K562 (cell line): Measurements from ENCODE around the gene GFOD1. TPM values are rescaled to one million over a fixed set of nuclear protein-coding genes. Genes with fewer than 3 reads are reported as not detected.

ENCODE experiments used
- ATAC-seq: fragments of 200-7000 bp; cut with Tn5 transposase; 3 replicates; pipeline ENCODE4 v1.9.1; 2020; ENCODE audit warnings: moderate library complexity
- BruUV-seq: library from RNA; stranded (reverse); fragments of 400-500 nt; replicated peaks from 2 replicates; lab custom pipeline; 2021; lab: Mats Ljungman, UMichigan
- CTCF ChIA-PET: fragments of 300-600 bp; formaldehyde crosslinking; extraction: SDS; loops from one replicate; lab custom pipeline; 2021; ENCODE audit warnings: low intra/inter-chr PET ratio; lab: Yijun Ruan, JAX
- POLR2A ChIA-PET: fragments of 300-600, 350-650 bp; sonication (Branson Sonifier 250); formaldehyde crosslinking; extraction: SDS; loops from one replicate; lab custom pipeline; 2021; ENCODE audit warnings: antibody characterized with exemption, inconsistent platforms; lab: Yijun Ruan, JAX
- DNase-seq, 4 experiments: peaks; one replicate each; pipeline versions ENCODE4 v3.0.0 to v3.0.0-alpha.2; 2011 to 2018; ENCODE audit warnings: low spot score in 3 of 4, mixed read lengths in 3 of 4; ENCODE audit errors: extremely low read depth in 1 of 4
- FAIRE-seq: peaks from 2 replicates; lab custom pipeline; 2011; peaks lifted over from hg19 to GRCh38; lab: Jason Lieb, UNC
- H2AFZ ChIP-seq: 2 replicates; pipeline ENCODE4 v1.6.0; 2011; ENCODE audit warnings: low read depth, low read length, control low read depth, inconsistent platforms
- H3K27ac ChIP-seq: fragments of 200-600 bp; 3 replicates; pipeline ENCODE4 v1.8.0; 2011; ENCODE audit warnings: low read depth, mild to moderate bottlenecking, control low read depth, inconsistent platforms, low read length, moderate library complexity, mixed read lengths; ENCODE audit errors: extremely low read depth
- H3K27me3 ChIP-seq, 2 experiments: fragments of 300-600 bp in 1 of 2; 2 replicates in 1 of 2; 3 replicates in 1 of 2; pipeline versions ENCODE4 v1.6.0 to v1.8.0; 2011; ENCODE audit warnings: inconsistent platforms in 2 of 2, low read length in 2 of 2, mild to moderate bottlenecking in 1 of 2, mixed read lengths in 1 of 2, moderate library complexity in 1 of 2; ENCODE audit not compliant: control insufficient read depth in 2 of 2, insufficient read depth in 2 of 2
- H3K36me3 ChIP-seq: fragments of 300-600 bp; 3 replicates; pipeline ENCODE4 v1.8.0; 2011; ENCODE audit warnings: mild to moderate bottlenecking, low read length, inconsistent platforms; ENCODE audit not compliant: control insufficient read depth, insufficient read depth
- H3K4me1 ChIP-seq, 2 experiments: fragments of 200-600 bp in 1 of 2; replicated peaks in 1 of 2; 2 replicates in 1 of 2; 3 replicates in 1 of 2; pipeline versions ENCODE4 v1.5.1 to v1.8.0; 2011; ENCODE audit warnings: inconsistent platforms in 2 of 2, low read length in 2 of 2, mild to moderate bottlenecking in 1 of 2, mixed read lengths in 1 of 2, moderate library complexity in 1 of 2; ENCODE audit not compliant: control insufficient read depth in 2 of 2, insufficient read depth in 2 of 2
- H3K4me2 ChIP-seq: 2 replicates; pipeline ENCODE4 v1.6.1; 2011; ENCODE audit warnings: low read length, control low read depth, inconsistent platforms, mixed read lengths; ENCODE audit not compliant: insufficient read depth
- H3K4me3 ChIP-seq: fragments of 200-600 bp; sonication (generic), shearing (Covaris generic); 2 replicates; pipeline ENCODE4 v1.5.1; 2016; ENCODE audit warnings: control low read depth, inconsistent platforms
- H3K79me2 ChIP-seq: fragments of 200-600 bp; 3 replicates; pipeline ENCODE4 v1.8.0; 2011; ENCODE audit warnings: low read length, inconsistent platforms; ENCODE audit not compliant: control insufficient read depth, insufficient read depth
- H3K9ac ChIP-seq, 2 experiments: 2 replicates each; pipeline versions ENCODE4 v1.6.0 to v1.6.1; 2011; ENCODE audit warnings: low read depth in 2 of 2, low read length in 2 of 2, control low read depth in 1 of 2, inconsistent platforms in 1 of 2, mild to moderate bottlenecking in 1 of 2, mixed read lengths in 1 of 2; ENCODE audit not compliant: insufficient read depth in 1 of 2
- H3K9me1 ChIP-seq: one replicate; pipeline ENCODE4 v1.6.0; 2011; ENCODE audit warnings: inconsistent platforms, mild to moderate bottlenecking, low read length, moderate library complexity; ENCODE audit not compliant: control insufficient read depth, insufficient read depth
- H3K9me3 ChIP-seq: replicated peaks from 2 replicates; pipeline ENCODE4 v1.5.1; 2011; ENCODE audit warnings: low read depth, low read length, inconsistent platforms; ENCODE audit not compliant: control insufficient read depth, insufficient read depth
- H4K20me1 ChIP-seq: replicated peaks from 2 replicates; pipeline ENCODE4 v1.6.1; 2011; ENCODE audit warnings: low read length, inconsistent platforms, mixed read lengths; ENCODE audit not compliant: control insufficient read depth, insufficient read depth
- ARID1B ChIP-seq: fragments of 450-650 bp; IDR thresholded peaks from 2 replicates; pipeline ENCODE4 v1.6.1; 2016; ENCODE audit warnings: antibody characterized with exemption, mild to moderate bottlenecking, inconsistent platforms
- ARID2 ChIP-seq: fragments of 450-650 bp; IDR thresholded peaks from 2 replicates; pipeline ENCODE4 v1.6.1; 2017; ENCODE audit warnings: antibody characterized with exemption, mild to moderate bottlenecking
- DIDO1 ChIP-seq: fragments of 450-650 bp; IDR thresholded peaks from 2 replicates; pipeline ENCODE4 v1.6.1; 2016; ENCODE audit warnings: low read depth, missing biosample characterization, missing genetic modification characterization
- JUN ChIP-seq, 2 experiments: sonication (generic) in 1 of 2; formaldehyde crosslinking in 1 of 2; IDR thresholded peaks; 2 replicates each; pipeline versions ENCODE4 v1.6.1 to v1.8.0; 2012 to 2022; ENCODE audit warnings: borderline replicate concordance in 2 of 2, mild to moderate bottlenecking in 2 of 2, improper control_type of control experiment in 1 of 2, low read depth in 1 of 2, low read length in 1 of 2, missing genetic modification reagents in 1 of 2
- LCOR ChIP-seq: sonication (generic); formaldehyde crosslinking; IDR thresholded peaks from 2 replicates; pipeline ENCODE4 v1.8.0; 2022; ENCODE audit warnings: mild to moderate bottlenecking, missing genetic modification reagents
- RBM39 ChIP-seq: fragments of 200-400 bp; formaldehyde crosslinking; optimal IDR thresholded peaks from 2 replicates; pipeline ENCODE3; 2018; ENCODE audit warnings: low read depth, low read length
- SMARCA4 ChIP-seq: fragments of 450-650 bp; IDR thresholded peaks from 2 replicates; pipeline ENCODE4 v1.6.1; 2016
- TAF9B ChIP-seq: fragments of 450-650 bp; IDR thresholded peaks from 2 replicates; pipeline ENCODE4 v1.6.1; 2018; ENCODE audit warnings: mild to moderate bottlenecking; ENCODE audit not compliant: partially characterized antibody
- ZBTB17 ChIP-seq: fragments of 450-650 bp; formaldehyde crosslinking; IDR thresholded peaks from 2 replicates; pipeline ENCODE4 v1.4.0; 2020; ENCODE audit warnings: mild to moderate bottlenecking
- WGBS: fragments of 100-300 bp; shearing (Covaris generic); methylation state at CpG from one replicate; pipeline ENCODE4 v1.1.6; 2016; ENCODE audit warnings: low coverage, mixed read lengths; ENCODE audit not compliant: insufficient coverage; ENCODE audit errors: missing lambda C conversion rate; 5-methylcytosine and 5-hydroxymethylcytosine counted together
- in situ Hi-C: fragments of 300-500 bp; cut with MboI; formaldehyde crosslinking; loops from 4 replicates; pipeline ENCODE4 v1.15.0; 2018; ENCODE audit warnings: inconsistent platforms, mixed read lengths
- intact Hi-C: fragments of 100-400 bp; cut with micrococcal nuclease; formaldehyde crosslinking; loops from 2 replicates; pipeline ENCODE4 v1.14.2; 2022
- polyA plus RNA-seq, 8 experiments: library from polyadenylated mRNA; depleted of rRNA in 4 of 8; stranded (reverse) in 5 of 8; unstranded in 3 of 8; fragments of >200 nt; fragmentation: Nextera tagmentation in 2 of 8; fragmentation: Illumina TruSeq in 1 of 8; extraction: Ambion mirVana in 2 of 8; extraction: Trizol in 1 of 8; gene quantifications; 2 replicates each; pipeline versions ENCODE4 v1.2.1 to v1.2.3, GENCODE V29; 2011 to 2014; ENCODE audit warnings: inconsistent platforms in 1 of 8, missing spikeins in 1 of 8
- total RNA-seq, 7 experiments: library from RNA; depleted of rRNA in 6 of 7; stranded (reverse); fragments of >200 nt in 6 of 7; fragmentation: Illumina TruSeq in 2 of 7; extraction: Trizol in 2 of 7; gene quantifications; 2 replicates each; pipeline versions ENCODE4 v1.2.1 to v1.2.3, GENCODE V29; 2011 to 2021; ENCODE audit warnings: low replicate concordance in 1 of 7
- TF ChIP-seq, protein P1 (sequence below): fragments of 450-650 bp; IDR thresholded peaks from 2 replicates; pipeline ENCODE4 v1.6.1; 2018; ENCODE audit not compliant: partially characterized antibody
- TF ChIP-seq, protein P2 (sequence below): fragments of 450-650 bp; formaldehyde crosslinking; IDR thresholded peaks from 2 replicates; pipeline ENCODE4 v1.4.0; 2020; ENCODE audit warnings: mild to moderate bottlenecking, moderate library complexity
- TF ChIP-seq, protein P3 (sequence below), 2 experiments: fragments of 450-650 bp; IDR thresholded peaks; 2 replicates each; pipeline ENCODE4 v1.6.1; 2018; ENCODE audit warnings: mild to moderate bottlenecking in 2 of 2, low read depth in 1 of 2; ENCODE audit not compliant: partially characterized antibody in 2 of 2

GFOD1 gene
- total and polyA plus RNA-seq, 9 of the 15 experiments (the other 6 are each of a cell fraction or from before 2014, with no cell fraction given) = 3.8 to 12.0 (median 8.2) TPM

DNA sequence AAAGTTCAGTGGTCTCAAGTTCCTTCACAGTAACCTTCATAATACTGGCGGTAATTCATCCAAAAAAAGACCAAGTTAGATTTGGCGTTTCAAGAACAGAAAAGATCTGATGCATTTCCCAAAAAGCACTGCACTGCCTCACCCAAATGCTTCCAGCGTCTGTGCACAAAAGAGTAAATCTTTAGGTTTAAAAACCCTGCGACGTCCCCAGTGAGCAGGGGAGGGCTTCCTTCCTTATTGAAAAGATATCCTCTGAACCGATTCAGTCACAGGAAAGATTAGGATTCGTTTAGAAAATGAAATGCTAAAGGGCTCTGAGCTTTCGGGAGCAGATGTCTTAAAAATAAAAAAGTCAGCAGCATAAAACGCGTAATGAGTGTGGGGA, 159.7 kb downstream of the GFOD1 start:
- no TSS peak for BruUV-seq
- TF ChIP-seq, protein P1, sequence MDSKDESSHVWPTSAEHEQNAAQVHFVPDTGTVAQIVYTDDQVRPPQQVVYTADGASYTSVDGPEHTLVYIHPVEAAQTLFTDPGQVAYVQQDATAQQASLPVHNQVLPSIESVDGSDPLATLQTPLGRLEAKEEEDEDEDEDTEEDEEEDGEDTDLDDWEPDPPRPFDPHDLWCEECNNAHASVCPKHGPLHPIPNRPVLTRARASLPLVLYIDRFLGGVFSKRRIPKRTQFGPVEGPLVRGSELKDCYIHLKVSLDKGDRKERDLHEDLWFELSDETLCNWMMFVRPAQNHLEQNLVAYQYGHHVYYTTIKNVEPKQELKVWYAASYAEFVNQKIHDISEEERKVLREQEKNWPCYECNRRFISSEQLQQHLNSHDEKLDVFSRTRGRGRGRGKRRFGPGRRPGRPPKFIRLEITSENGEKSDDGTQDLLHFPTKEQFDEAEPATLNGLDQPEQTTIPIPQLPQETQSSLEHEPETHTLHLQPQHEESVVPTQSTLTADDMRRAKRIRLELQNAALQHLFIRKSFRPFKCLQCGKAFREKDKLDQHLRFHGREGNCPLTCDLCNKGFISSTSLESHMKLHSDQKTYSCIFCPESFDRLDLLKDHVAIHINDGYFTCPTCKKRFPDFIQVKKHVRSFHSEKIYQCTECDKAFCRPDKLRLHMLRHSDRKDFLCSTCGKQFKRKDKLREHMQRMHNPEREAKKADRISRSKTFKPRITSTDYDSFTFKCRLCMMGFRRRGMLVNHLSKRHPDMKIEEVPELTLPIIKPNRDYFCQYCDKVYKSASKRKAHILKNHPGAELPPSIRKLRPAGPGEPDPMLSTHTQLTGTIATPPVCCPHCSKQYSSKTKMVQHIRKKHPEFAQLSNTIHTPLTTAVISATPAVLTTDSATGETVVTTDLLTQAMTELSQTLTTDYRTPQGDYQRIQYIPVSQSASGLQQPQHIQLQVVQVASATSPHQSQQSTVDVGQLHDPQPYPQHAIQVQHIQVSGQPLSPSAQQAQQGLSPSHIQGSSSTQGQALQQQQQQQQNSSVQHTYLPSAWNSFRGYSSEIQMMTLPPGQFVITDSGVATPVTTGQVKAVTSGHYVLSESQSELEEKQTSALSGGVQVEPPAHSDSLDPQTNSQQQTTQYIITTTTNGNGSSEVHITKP = peak; percentile 39
- TF ChIP-seq ZBTB17 (no peak), JUN (IDR thresholded peaks at IDR 0.05; ENCODE audit: borderline replicate concordance, low read depth, low read length) (no peak), JUN (CRISPR knock-in tag; IDR thresholded peaks at IDR 0.05; ENCODE audit: borderline replicate concordance) (0 out of 2 replicates have a peak, but pooled peaks have one; percentile 46), RBM39 (peak; percentile 76), TAF9B (peak; percentile 14), ARID1B (0 out of 2 replicates have a peak, but pooled peaks have one; percentile 23), SMARCA4 (peak; percentile 50; the same call in 1 of the 2 replicates), DIDO1 (tag) (no peak), LCOR (peak; percentile 16; the same call in 1 of the 2 replicates), ARID2 (0 out of 2 replicates have a peak, but pooled peaks have one; percentile 5)
- TF ChIP-seq, protein P2, sequence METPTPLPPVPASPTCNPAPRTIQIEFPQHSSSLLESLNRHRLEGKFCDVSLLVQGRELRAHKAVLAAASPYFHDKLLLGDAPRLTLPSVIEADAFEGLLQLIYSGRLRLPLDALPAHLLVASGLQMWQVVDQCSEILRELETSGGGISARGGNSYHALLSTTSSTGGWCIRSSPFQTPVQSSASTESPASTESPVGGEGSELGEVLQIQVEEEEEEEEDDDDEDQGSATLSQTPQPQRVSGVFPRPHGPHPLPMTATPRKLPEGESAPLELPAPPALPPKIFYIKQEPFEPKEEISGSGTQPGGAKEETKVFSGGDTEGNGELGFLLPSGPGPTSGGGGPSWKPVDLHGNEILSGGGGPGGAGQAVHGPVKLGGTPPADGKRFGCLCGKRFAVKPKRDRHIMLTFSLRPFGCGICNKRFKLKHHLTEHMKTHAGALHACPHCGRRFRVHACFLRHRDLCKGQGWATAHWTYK (CRISPR knock-in tag) = no peak
- TF ChIP-seq, protein P3, sequence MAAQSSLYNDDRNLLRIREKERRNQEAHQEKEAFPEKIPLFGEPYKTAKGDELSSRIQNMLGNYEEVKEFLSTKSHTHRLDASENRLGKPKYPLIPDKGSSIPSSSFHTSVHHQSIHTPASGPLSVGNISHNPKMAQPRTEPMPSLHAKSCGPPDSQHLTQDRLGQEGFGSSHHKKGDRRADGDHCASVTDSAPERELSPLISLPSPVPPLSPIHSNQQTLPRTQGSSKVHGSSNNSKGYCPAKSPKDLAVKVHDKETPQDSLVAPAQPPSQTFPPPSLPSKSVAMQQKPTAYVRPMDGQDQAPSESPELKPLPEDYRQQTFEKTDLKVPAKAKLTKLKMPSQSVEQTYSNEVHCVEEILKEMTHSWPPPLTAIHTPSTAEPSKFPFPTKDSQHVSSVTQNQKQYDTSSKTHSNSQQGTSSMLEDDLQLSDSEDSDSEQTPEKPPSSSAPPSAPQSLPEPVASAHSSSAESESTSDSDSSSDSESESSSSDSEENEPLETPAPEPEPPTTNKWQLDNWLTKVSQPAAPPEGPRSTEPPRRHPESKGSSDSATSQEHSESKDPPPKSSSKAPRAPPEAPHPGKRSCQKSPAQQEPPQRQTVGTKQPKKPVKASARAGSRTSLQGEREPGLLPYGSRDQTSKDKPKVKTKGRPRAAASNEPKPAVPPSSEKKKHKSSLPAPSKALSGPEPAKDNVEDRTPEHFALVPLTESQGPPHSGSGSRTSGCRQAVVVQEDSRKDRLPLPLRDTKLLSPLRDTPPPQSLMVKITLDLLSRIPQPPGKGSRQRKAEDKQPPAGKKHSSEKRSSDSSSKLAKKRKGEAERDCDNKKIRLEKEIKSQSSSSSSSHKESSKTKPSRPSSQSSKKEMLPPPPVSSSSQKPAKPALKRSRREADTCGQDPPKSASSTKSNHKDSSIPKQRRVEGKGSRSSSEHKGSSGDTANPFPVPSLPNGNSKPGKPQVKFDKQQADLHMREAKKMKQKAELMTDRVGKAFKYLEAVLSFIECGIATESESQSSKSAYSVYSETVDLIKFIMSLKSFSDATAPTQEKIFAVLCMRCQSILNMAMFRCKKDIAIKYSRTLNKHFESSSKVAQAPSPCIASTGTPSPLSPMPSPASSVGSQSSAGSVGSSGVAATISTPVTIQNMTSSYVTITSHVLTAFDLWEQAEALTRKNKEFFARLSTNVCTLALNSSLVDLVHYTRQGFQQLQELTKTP (IDR thresholded peaks at IDR 0.05; ENCODE audit: low read depth in 1 of 2, partially characterized antibody in 2 of 2) = peak; percentile 16 to 81

More for the DNA sequence above, 159.7 kb downstream of the GFOD1 start:
- Histone ChIP-seq H3K4me1 (peaks cover 11 to 22% of the 10 kb centered on the region in 2 experiments), H3K9me3 (no peaks in the 10 kb centered on the region), H3K36me3 (peaks cover 25% of the 10 kb centered on the region), H3K9ac (peak overlapping the region; percentile 89), H3K27ac (peak overlapping the region; percentile 89), H3K4me2 (peak overlapping the region; percentile 95), H4K20me1 (no peaks in the 10 kb centered on the region), H3K27me3 (no peaks in the 10 kb centered on the region; a peak in 1 of 5 replicates), H2AFZ (peak overlapping the region; percentile 96), H3K9me1 (no peaks in the 10 kb centered on the region), H3K79me2 (peaks cover 30% of the 10 kb centered on the region), H3K4me3 (peak overlapping the region; percentile 87)
- peak; percentile 62 for ATAC-seq
- POLR2A ChIA-PET = interaction anchor here (0.8 to 1.5 kb wide), 3 partner anchors 11 to 132 kb away, joined by 3 read pairs; no protein-coding TSS in a partner anchor
- no peak for FAIRE-seq
- WGBS = under 1% methylated on average over 10 of the region's 10 CpGs
- CTCF ChIA-PET = interaction anchor here (0.6 to 2.0 kb wide), 2 partner anchors 132 to 218 kb away, joined by 3 to 12 read pairs; no protein-coding TSS in a partner anchor
- in situ Hi-C loops = no loop called here
- intact Hi-C loops = loop anchor here (1.0 kb wide), 2 partner anchors 53 to 98 kb away; no protein-coding TSS in a partner anchor
- peak in 3 of 4 experiments; percentile 30 to 56 (median 31) for DNase-seq
